Islet precursor cell (in vitro differentiated cells): ENCODE measurements around the gene PLCB3.
"Not testable (repeated sequence)": the region's sequence is repeated elsewhere in the genome, so short reads cannot be mapped to it uniquely, and the experiment has no call there.

Experiments
- DNase-seq: peaks from one replicate; pipeline ENCODE4 v3.0.0-alpha.2; 2018

Gene PLCB3

DNA sequence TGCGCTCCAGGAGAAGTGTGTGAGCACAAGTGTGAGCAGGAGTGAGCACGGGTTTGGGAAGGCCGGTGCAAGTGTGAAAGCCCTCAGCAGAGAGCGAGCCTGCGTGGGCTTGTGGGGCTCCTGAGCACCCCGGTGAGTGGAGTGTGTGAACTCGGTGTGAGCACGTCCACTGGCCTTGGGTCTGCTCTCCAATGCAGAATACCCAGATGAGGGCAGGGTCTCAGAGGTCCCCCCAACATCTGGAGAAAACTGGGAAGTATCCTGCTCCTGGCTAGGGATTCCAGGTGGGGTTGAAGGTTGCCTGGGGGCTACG lies 55.2 kb downstream of the PLCB3 start:
- DNase-seq, result no peak

- no peak for DNase-seq
Observed at GRCh38 chr11:64306876-64307622, 55.7 kb downstream of the PLCB3 start.

- not testable (repeated sequence) for DNase-seq
Observed at GRCh38 chr11:64307795-64308194, 56.5 kb downstream of the PLCB3 start.

GRCh38 chr11:64312947-64313346 lies 61.6 kb downstream of the PLCB3 start:
- no peak for DNase-seq

GRCh38 chr11:64313491-64314145 lies 62.3 kb downstream of the PLCB3 start:
- peak; percentile 53 for DNase-seq

- DNase-seq, result no peak
Observed at GRCh38 chr11:64314146-64314804, 62.9 kb downstream of the PLCB3 start.

- no peak for DNase-seq
Observed at GRCh38 chr11:64314805-64315561, 63.7 kb downstream of the PLCB3 start.

- DNase-seq, result not testable (repeated sequence)
Observed at GRCh38 chr11:64315667-64316526, 64.6 kb downstream of the PLCB3 start.

DNA sequence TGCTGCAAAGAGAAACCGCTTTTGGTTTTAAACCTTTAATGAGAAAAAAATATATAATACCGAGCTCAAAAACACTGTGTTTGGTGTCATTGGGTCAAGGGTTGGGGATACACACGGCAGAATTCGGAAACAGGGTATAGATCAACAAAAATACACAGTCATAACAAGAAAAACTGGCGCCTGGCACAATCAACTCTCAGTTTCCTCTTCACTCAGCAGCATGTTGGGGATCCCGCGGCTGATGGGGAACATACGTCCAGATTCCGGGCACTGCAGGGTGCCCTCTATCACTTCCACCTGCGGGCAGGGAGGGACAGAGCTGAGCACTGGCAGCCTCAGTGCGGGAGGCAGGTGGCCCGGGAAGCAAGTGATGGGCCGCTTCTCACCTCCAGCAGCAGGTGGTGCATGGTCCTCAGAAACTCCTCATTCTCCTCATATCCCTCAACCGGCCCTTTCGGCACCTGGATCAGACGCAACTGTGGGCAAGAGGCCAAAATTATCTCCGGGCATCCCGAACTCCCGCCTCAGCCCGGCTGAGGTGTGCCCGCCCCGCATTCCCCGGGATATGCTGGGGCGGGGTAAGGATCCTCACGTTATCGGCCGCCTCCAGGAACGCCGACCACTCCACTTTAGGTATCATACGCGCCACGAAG lies 65.5 kb downstream of the PLCB3 start:
- peak; percentile 69 for DNase-seq

DNA sequence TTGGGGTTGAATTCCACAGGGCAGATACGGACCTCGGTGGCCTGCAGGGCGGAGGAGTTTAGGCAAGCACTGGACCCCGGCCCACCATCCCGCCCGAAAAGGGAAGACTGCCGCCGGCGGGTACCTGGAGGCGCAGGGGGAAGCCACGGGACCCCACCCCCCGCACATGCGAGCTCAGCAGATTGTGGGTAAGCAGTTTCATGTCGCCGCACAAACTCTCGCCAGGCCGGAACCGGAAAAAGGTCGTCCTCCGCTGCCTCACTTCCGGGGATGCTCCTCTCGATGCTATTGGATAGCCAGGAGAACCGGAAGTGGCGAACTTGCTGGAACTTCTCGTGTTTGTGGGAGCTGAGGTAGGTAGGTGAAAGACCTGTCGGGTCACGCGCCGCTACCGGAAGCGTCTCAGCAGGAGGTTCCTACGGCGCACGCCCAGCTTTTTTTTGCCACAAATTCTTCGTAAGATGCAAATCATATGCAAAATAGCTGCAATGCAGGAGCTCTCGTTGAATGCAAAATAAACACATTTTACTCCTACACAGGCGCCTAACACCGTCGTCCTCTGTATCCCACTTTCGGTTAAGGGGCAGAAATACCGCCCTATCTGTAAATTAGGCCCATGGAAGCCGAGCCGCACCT lies 66.1 kb downstream of the PLCB3 start, which contains the start of gene TRMT112:
TSS of gene TRMT112 (minus strand) at position 235 of the 636 bp plus-strand sequence. CDS start at position 202, 33 bp downstream.
- peak; percentile 99 for DNase-seq

- DNase-seq, result peak; percentile 97
Observed at GRCh38 chr11:64317961-64318765, 66.8 kb downstream of the PLCB3 start, which contains the start of gene PRDX5. Gene PRDX5, plus strand, starts transcription at chr11:64318121. Its CDS starts 95 bp downstream, at chr11:64318216.
